ENCODE data around the gene SERTM2. TPM values are rescaled to one million over a fixed set of nuclear protein-coding genes. Genes with fewer than 3 reads are reported as not detected.

The SERTM2 gene
- total and polyA plus RNA-seq, 2 experiments from 2014 or later = 0.27 to 0.59 TPM

- Histone ChIP-seq H3K36me3 (ENCODE audit: insufficient read depth) (no peaks in the 10 kb centered on the region), H3F3A (replicated peaks; ENCODE audit: low read depth) (no peaks in the 10 kb centered on the region), H3K9me2 (ENCODE audit: insufficient read depth) (no peaks in the 10 kb centered on the region; the same call in 1 of the 2 replicates), H3K27me3 (ENCODE audit: insufficient read depth) (no peaks in the 10 kb centered on the region), H4K20me1 (replicated peaks; ENCODE audit: insufficient read depth) (no peaks in the 10 kb centered on the region), H3K79me2 (replicated peaks; ENCODE audit: insufficient read depth) (no peaks in the 10 kb centered on the region), H3K4me2 (no peak overlapping the region), H3K4me3 (no peak overlapping the region), H3K27ac (ENCODE audit: low read depth) (no peak overlapping the region), H3K4me1 (ENCODE audit: insufficient read depth) (no peaks in the 10 kb centered on the region; the same call in 1 of the 2 replicates), H2AFZ (no peak overlapping the region)
- no peak for TF ChIP-seq EZH2 (IDR thresholded peaks at IDR 0.05; ENCODE audit: low read depth, unreplicated experiment)
- TF ChIP-seq ZNF114 (CRISPR knock-in tag; IDR thresholded peaks at IDR 0.05) = no peak
- TF ChIP-seq ZNF331 (CRISPR knock-in tag; IDR thresholded peaks at IDR 0.05; ENCODE audit: low read depth) = no peak
- no peak for TF ChIP-seq NANOG (IDR thresholded peaks at IDR 0.05; ENCODE audit: borderline replicate concordance)
- no peak for TF ChIP-seq REST (IDR thresholded peaks at IDR 0.05; ENCODE audit: unreplicated experiment)
- TF ChIP-seq CREB1 (CRISPR knock-in tag; IDR thresholded peaks at IDR 0.05; ENCODE audit: low read depth) = no peak
- no peak for TF ChIP-seq CTCF (conservative IDR thresholded peaks at IDR 0.05; ENCODE audit: low read depth in 2 of 2)
- no peak for TF ChIP-seq ZNF462 (CRISPR knock-in tag; IDR thresholded peaks at IDR 0.05)
- TF ChIP-seq STAT1 (IDR thresholded peaks at IDR 0.05; ENCODE audit: unreplicated experiment) = no peak
- no peak for TF ChIP-seq POLR2AphosphoS5 (IDR thresholded peaks at IDR 0.05; ENCODE audit: low read depth)
- TF ChIP-seq ETS1 (IDR thresholded peaks at IDR 0.05) = no peak
- no peak for TF ChIP-seq JUNB (IDR thresholded peaks at IDR 0.05; ENCODE audit: unreplicated experiment)
- Mint-ChIP-seq H3K4me1 (peaks cover 8% of the 10 kb centered on the region), H3K4me3 (no peak overlapping the region), H3K27ac (no peak overlapping the region), H3K27me3 (ENCODE audit: insufficient read depth, low read depth, poor library complexity) (no peaks in the 10 kb centered on the region), H3K9me3 (peaks cover 4% of the 10 kb centered on the region; the same call in 2 of the 3 replicates), H3K36me3 (ENCODE audit: low read depth) (peaks cover under 1% of the 10 kb centered on the region; the same call in 2 of the 3 replicates)
- no peak for DNase-seq (ENCODE audit: low spot score)
- no peak for ATAC-seq
Measured at GRCh38 chrX:111481896-111482295, 29.5 kb upstream of the SERTM2 start.

Data from GM23338 (cell line).